HEK293 (cell line): ENCODE measurements around the gene ZNF189.

ENCODE experiments used
- CTCF ChIA-PET: fragments of 350-600 bp; formaldehyde crosslinking; extraction: SDS; loops from one replicate; lab custom pipeline; 2021; ENCODE audit warnings: antibody characterized with exemption; lab: Yijun Ruan, JAX
- POLR2A ChIA-PET: fragments of 300-600 bp; formaldehyde crosslinking; extraction: SDS; loops from one replicate; lab custom pipeline; 2020; ENCODE audit warnings: antibody characterized with exemption, inconsistent platforms; lab: Yijun Ruan, JAX
- H3K27ac ChIP-seq: fragments of 200-500 bp; sonication (Bioruptor generic); 2 replicates; pipeline ENCODE4 v1.5.1; 2014; ENCODE audit warnings: low read depth, low read length, control low read depth, inconsistent platforms; ENCODE audit errors: extremely low read depth
- H3K36me3 ChIP-seq, 2 experiments: fragments of 200-500 bp in 1 of 2; sonication (Bioruptor generic) in 1 of 2; 1 replicate in 1 of 2; 2 replicates in 1 of 2; pipeline ENCODE4 v1.5.1; 2014 to 2017; ENCODE audit warnings: inconsistent platforms in 2 of 2, low read length in 2 of 2; ENCODE audit not compliant: control insufficient read depth in 2 of 2, insufficient read depth in 1 of 2
- H3K4me1 ChIP-seq: fragments of 200-500 bp; sonication (Bioruptor generic); 2 replicates; pipeline ENCODE4 v1.5.1; 2014; ENCODE audit warnings: mild to moderate bottlenecking, low read length, inconsistent platforms; ENCODE audit not compliant: control insufficient read depth, insufficient read depth
- H3K4me3 ChIP-seq: 2 replicates; pipeline ENCODE4 v1.5.1; 2011; ENCODE audit warnings: low read depth, mild to moderate bottlenecking, control low read depth, low read length, moderate library complexity
- H3K9me3 ChIP-seq: fragments of 200-500 bp; sonication (Bioruptor generic); 2 replicates; pipeline ENCODE4 v1.5.1; 2014; ENCODE audit warnings: low read depth, low read length, inconsistent platforms; ENCODE audit not compliant: control insufficient read depth, insufficient read depth
- ATF2 ChIP-seq: fragments of 450-650 bp; formaldehyde crosslinking; IDR thresholded peaks from 2 replicates; pipeline ENCODE4 v1.5.1; 2016; ENCODE audit warnings: missing biosample characterization, missing genetic modification characterization, low read depth
- CTCF ChIP-seq: fragments of 450-650 bp; formaldehyde crosslinking; IDR thresholded peaks from 2 replicates; pipeline ENCODE4 v1.5.1; 2016; ENCODE audit warnings: missing biosample characterization, missing genetic modification characterization
- HIC1 ChIP-seq: fragments of 450-650 bp; formaldehyde crosslinking; IDR thresholded peaks from 2 replicates; pipeline ENCODE4 v1.5.1; 2016; ENCODE audit warnings: missing biosample characterization, missing genetic modification characterization
- HOXD13 ChIP-seq: sonication (generic); formaldehyde crosslinking; IDR thresholded peaks from 2 replicates; pipeline ENCODE4 v1.8.0; 2022; ENCODE audit warnings: missing genetic modification reagents, borderline replicate concordance
- IKZF3 ChIP-seq: fragments of 450-650 bp; IDR thresholded peaks from 2 replicates; pipeline ENCODE4 v1.5.0; 2018; ENCODE audit warnings: missing biosample characterization, mild to moderate bottlenecking, missing genetic modification characterization, moderate library complexity
- KLF17 ChIP-seq: fragments of 450-650 bp; formaldehyde crosslinking; IDR thresholded peaks from 2 replicates; pipeline ENCODE4 v1.5.1; 2016; ENCODE audit warnings: missing biosample characterization, missing genetic modification characterization
- OVOL3 ChIP-seq: fragments of 450-650 bp; formaldehyde crosslinking; IDR thresholded peaks from 2 replicates; pipeline ENCODE4 v1.5.1; 2016; ENCODE audit warnings: missing biosample characterization, missing genetic modification characterization
- PBX3 ChIP-seq: sonication (generic); formaldehyde crosslinking; IDR thresholded peaks from 2 replicates; pipeline ENCODE4 v1.8.1; 2022; ENCODE audit warnings: mild to moderate bottlenecking, moderate library complexity, missing genetic modification reagents
- PRDM4 ChIP-seq: fragments of 450-650 bp; formaldehyde crosslinking; IDR thresholded peaks from 2 replicates; pipeline ENCODE4 v1.5.1; 2017; ENCODE audit warnings: missing biosample characterization, missing genetic modification characterization
- ZBTB6 ChIP-seq: fragments of 450-650 bp; formaldehyde crosslinking; IDR thresholded peaks from 2 replicates; pipeline ENCODE4 v1.5.1; 2017; ENCODE audit warnings: missing biosample characterization, missing genetic modification characterization
- ZEB2 ChIP-seq: fragments of 450-650 bp; formaldehyde crosslinking; IDR thresholded peaks from 2 replicates; pipeline ENCODE4 v1.5.1; 2016; ENCODE audit warnings: missing biosample characterization, missing genetic modification characterization
- ZNF10 ChIP-seq: fragments of 450-650 bp; formaldehyde crosslinking; IDR thresholded peaks from 2 replicates; pipeline ENCODE4 v1.5.1; 2017; ENCODE audit warnings: missing biosample characterization, missing genetic modification characterization
- ZNF132 ChIP-seq: fragments of 450-650 bp; formaldehyde crosslinking; IDR thresholded peaks from 2 replicates; pipeline ENCODE4 v1.5.1; 2017; ENCODE audit warnings: missing biosample characterization, missing genetic modification characterization, borderline replicate concordance
- ZNF174 ChIP-seq: fragments of 450-650 bp; formaldehyde crosslinking; IDR thresholded peaks from 2 replicates; pipeline ENCODE4 v1.5.0; 2017; ENCODE audit warnings: missing biosample characterization, mild to moderate bottlenecking, missing genetic modification characterization
- ZNF19 ChIP-seq: fragments of 450-650 bp; formaldehyde crosslinking; IDR thresholded peaks from 2 replicates; pipeline ENCODE4; 2016; ENCODE audit warnings: missing biosample characterization, missing genetic modification characterization, low read depth
- ZNF266 ChIP-seq: fragments of 450-650 bp; formaldehyde crosslinking; IDR thresholded peaks from 2 replicates; pipeline ENCODE4 v1.5.1; 2016; ENCODE audit warnings: missing biosample characterization, missing genetic modification characterization, low read depth
- ZNF473 ChIP-seq: fragments of 450-650 bp; formaldehyde crosslinking; IDR thresholded peaks from 2 replicates; pipeline ENCODE4 v1.5.1; 2017; ENCODE audit warnings: missing biosample characterization, missing genetic modification characterization
- ZNF514 ChIP-seq: fragments of 450-650 bp; formaldehyde crosslinking; IDR thresholded peaks from 2 replicates; pipeline ENCODE4 v1.5.1; 2016; ENCODE audit warnings: missing biosample characterization, missing genetic modification characterization
- ZNF558 ChIP-seq: fragments of 450-650 bp; formaldehyde crosslinking; IDR thresholded peaks from 2 replicates; pipeline ENCODE4 v1.5.1; 2016; ENCODE audit warnings: missing biosample characterization, missing genetic modification characterization
- ZNF561 ChIP-seq: fragments of 450-650 bp; IDR thresholded peaks from 2 replicates; pipeline ENCODE4 v1.5.1; 2018; ENCODE audit warnings: missing biosample characterization, missing genetic modification characterization, borderline replicate concordance
- ZNF626 ChIP-seq: fragments of 450-650 bp; sonication (Bioruptor Pico); formaldehyde crosslinking; IDR thresholded peaks from 2 replicates; pipeline ENCODE4 v1.5.1; 2018; ENCODE audit warnings: missing biosample characterization, missing genetic modification characterization, inconsistent platforms
- ZNF658 ChIP-seq: fragments of 450-650 bp; formaldehyde crosslinking; IDR thresholded peaks from 2 replicates; pipeline ENCODE4; 2016; ENCODE audit warnings: missing biosample characterization, missing genetic modification characterization
- ZNF707 ChIP-seq: fragments of 450-650 bp; formaldehyde crosslinking; IDR thresholded peaks from 2 replicates; pipeline ENCODE4 v1.5.1; 2016; ENCODE audit warnings: missing biosample characterization, missing genetic modification characterization
- ZNF76 ChIP-seq: fragments of 450-650 bp; formaldehyde crosslinking; IDR thresholded peaks from 2 replicates; pipeline ENCODE4; 2016; ENCODE audit warnings: low read depth, missing biosample characterization, missing genetic modification characterization, borderline replicate concordance
- ZXDB ChIP-seq: fragments of 450-650 bp; formaldehyde crosslinking; IDR thresholded peaks from 2 replicates; pipeline ENCODE4 v1.5.1; 2016; ENCODE audit warnings: missing biosample characterization, missing genetic modification characterization

The ZNF189 gene

GRCh38 chr9:101381118-101381517 is 17.5 kb upstream of the ZNF189 start (continued):
- TF ChIP-seq ZBTB6 (tag by site-specific recombination) (no peak), ATF2 (no peak), ZNF561 (tag by site-specific recombination) (no peak), CTCF (tag by site-specific recombination) (no peak), IKZF3 (tag by site-specific recombination) (no peak), ZNF174 (tag by site-specific recombination) (no peak)

GRCh38 chr9:101381833-101382342 is 16.8 kb upstream of the ZNF189 start:
- no peak for TF ChIP-seq ZNF558 (tag by site-specific recombination)
- no peak for TF ChIP-seq ZNF19
- TF ChIP-seq ZNF266 (tag by site-specific recombination) = no peak
- TF ChIP-seq ZNF10 (tag by site-specific recombination) = no peak
- TF ChIP-seq KLF17 (tag by site-specific recombination) = no peak
- TF ChIP-seq ZNF132 = no peak
- no peak for TF ChIP-seq ZNF473 (tag by site-specific recombination)
- TF ChIP-seq OVOL3 (tag by site-specific recombination) = no peak
- TF ChIP-seq ZNF626 (tag by site-specific recombination) = no peak
- TF ChIP-seq ZNF514 (tag by site-specific recombination) = no peak
- TF ChIP-seq HIC1 (tag by site-specific recombination) = no peak
- TF ChIP-seq ZNF76 (tag by site-specific recombination) = no peak
- TF ChIP-seq PBX3 (CRISPR knock-in tag) = no peak
- no peak for TF ChIP-seq ZNF707 (tag by site-specific recombination)
- TF ChIP-seq HOXD13 (CRISPR knock-in tag) = no peak
- no peak for TF ChIP-seq ZNF658
- TF ChIP-seq ZXDB (tag by site-specific recombination) = no peak
- no peak for TF ChIP-seq PRDM4 (tag by site-specific recombination)
- no peak for TF ChIP-seq ZEB2 (tag by site-specific recombination)
- peaks cover 0 to 3% of the 10 kb centered on the region in 2 experiments; a peak in 1 of 3 replicates for H3K36me3 ChIP-seq
- no peak overlapping the region for H3K4me3 ChIP-seq
- ChIA-PET CTCF (interaction anchor here (0.6 kb wide), 1 partner anchor 15 kb away, joined by 4 read pairs; no protein-coding TSS in a partner anchor), POLR2A (no interaction called here)
- H3K27ac ChIP-seq = no peak overlapping the region
- H3K4me1 ChIP-seq = no peaks in the 10 kb centered on the region
- no peaks in the 10 kb centered on the region for H3K9me3 ChIP-seq
